SU-DHL-6 (cell line): ENCODE results near the gene WFIKKN2.

ENCODE experiments used
- EZH2phosphoT487 ChIP-seq: fragments of 200-600 bp; sonication (generic), shearing (Covaris generic); conservative IDR thresholded peaks from 2 replicates; pipeline ENCODE4 v1.6.1; 2018; ENCODE audit warnings: mild to moderate bottlenecking, antibody characterized with exemption, low read length, moderate library complexity, mixed read lengths
- TF ChIP-seq, protein P1 (sequence below): fragments of 200-600 bp; sonication (generic); IDR thresholded peaks from one replicate; pipeline ENCODE4 v1.5.1; 2017; ENCODE audit warnings: antibody characterized with exemption, mild to moderate bottlenecking, low read length, moderate library complexity; ENCODE audit not compliant: insufficient read depth, poor library complexity, severe bottlenecking

DNA sequence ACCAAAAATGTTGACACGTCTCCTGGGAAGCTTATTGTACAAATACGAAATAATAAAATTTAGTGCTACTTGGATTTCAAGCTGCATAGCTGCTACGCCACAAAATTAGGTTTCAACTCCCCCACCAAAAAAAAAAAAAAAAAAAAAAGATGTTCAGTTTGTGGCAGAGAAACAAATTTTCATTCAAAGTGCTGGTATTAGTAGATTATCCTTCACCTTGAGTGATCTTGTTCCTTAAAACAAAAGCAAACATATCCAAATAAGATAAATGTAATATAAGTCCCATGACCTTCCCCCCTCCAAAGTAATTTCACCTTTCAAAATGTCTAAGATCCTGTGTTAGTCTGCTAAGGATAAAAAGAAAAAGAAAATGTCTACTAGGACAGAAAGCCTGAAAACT, 28.5 kb downstream of the WFIKKN2 start:
- TF ChIP-seq, protein P1, sequence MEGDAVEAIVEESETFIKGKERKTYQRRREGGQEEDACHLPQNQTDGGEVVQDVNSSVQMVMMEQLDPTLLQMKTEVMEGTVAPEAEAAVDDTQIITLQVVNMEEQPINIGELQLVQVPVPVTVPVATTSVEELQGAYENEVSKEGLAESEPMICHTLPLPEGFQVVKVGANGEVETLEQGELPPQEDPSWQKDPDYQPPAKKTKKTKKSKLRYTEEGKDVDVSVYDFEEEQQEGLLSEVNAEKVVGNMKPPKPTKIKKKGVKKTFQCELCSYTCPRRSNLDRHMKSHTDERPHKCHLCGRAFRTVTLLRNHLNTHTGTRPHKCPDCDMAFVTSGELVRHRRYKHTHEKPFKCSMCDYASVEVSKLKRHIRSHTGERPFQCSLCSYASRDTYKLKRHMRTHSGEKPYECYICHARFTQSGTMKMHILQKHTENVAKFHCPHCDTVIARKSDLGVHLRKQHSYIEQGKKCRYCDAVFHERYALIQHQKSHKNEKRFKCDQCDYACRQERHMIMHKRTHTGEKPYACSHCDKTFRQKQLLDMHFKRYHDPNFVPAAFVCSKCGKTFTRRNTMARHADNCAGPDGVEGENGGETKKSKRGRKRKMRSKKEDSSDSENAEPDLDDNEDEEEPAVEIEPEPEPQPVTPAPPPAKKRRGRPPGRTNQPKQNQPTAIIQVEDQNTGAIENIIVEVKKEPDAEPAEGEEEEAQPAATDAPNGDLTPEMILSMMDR: no peak
- no peak for TF ChIP-seq EZH2phosphoT487
